Endothelial cell of umbilical vein (primary cell): ENCODE results near the gene SDC4.

ENCODE experiments used
- FOS ChIP-seq: IDR thresholded peaks from 2 replicates; pipeline ENCODE4 v1.6.1; 2011; ENCODE audit warnings: mild to moderate bottlenecking, low read length, moderate library complexity, borderline replicate concordance; ENCODE audit not compliant: insufficient read depth
- TF ChIP-seq, protein P1 (sequence below), 2 donors: IDR thresholded peaks; 1 replicate in 1 of 2; 2 replicates in 1 of 2; pipeline ENCODE4 v1.5.1; 2011; ENCODE audit warnings: low read length in 2 of 2, mild to moderate bottlenecking in 2 of 2, moderate library complexity in 2 of 2, control low read depth in 1 of 2, inconsistent platforms in 1 of 2, low read depth in 1 of 2; ENCODE audit not compliant: insufficient read depth in 1 of 2; ENCODE audit errors: extremely low read depth in 1 of 2

DNA sequence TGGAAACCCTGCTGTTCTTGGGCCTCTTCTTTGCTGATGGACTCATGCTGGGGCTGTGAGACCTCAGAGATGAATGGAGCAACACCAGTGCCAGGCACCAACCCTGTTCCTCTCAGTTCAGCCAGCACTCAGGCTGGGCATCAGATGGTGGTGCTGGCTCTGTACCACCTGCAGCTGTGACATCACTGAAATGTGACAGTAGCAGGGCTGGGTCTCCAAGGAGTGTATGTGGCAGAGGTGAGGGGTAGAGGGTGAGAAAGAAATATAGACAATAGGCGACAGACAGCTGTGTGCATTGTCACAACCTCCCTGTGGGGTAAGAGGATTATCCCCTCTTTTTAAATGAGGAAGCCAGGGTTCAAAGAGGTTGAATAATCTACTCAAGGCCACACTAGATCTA lies 30.0 kb upstream of the SDC4 start, which contains the start of gene TP53TG5:
- no peak for TF ChIP-seq FOS
- TF ChIP-seq, protein P1, sequence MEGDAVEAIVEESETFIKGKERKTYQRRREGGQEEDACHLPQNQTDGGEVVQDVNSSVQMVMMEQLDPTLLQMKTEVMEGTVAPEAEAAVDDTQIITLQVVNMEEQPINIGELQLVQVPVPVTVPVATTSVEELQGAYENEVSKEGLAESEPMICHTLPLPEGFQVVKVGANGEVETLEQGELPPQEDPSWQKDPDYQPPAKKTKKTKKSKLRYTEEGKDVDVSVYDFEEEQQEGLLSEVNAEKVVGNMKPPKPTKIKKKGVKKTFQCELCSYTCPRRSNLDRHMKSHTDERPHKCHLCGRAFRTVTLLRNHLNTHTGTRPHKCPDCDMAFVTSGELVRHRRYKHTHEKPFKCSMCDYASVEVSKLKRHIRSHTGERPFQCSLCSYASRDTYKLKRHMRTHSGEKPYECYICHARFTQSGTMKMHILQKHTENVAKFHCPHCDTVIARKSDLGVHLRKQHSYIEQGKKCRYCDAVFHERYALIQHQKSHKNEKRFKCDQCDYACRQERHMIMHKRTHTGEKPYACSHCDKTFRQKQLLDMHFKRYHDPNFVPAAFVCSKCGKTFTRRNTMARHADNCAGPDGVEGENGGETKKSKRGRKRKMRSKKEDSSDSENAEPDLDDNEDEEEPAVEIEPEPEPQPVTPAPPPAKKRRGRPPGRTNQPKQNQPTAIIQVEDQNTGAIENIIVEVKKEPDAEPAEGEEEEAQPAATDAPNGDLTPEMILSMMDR (IDR thresholded peaks at IDR 0.05; ENCODE audit: extremely low read depth in 1 of 2, insufficient read depth in 1 of 2, low read depth in 1 of 2, low read length in 2 of 2), result no peak
